ENCODE data around the gene MAN1A1.

DNA sequence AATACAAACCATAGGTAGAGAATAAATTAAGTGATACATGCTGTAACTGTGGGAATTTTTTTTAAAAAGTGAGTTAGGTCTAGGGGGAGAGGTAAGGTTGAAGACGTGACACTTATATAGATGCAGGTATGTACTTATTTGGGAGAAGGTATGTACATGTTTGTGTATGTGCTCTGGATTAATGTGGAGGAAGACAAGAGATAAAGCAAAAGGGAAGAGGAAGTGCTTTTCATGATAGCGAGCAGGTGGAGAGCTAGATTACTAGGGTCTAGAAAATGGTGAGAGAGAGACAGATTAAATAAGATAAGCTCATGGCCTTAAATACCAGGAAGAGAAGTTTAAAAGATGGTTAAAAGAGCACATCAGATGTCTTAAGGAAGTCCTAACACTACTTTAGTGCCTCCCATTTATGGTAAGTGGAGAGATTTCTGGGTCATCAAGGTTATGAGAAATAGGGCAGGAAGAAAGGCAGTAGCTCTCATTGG, 92.5 kb downstream of the MAN1A1 start:
- TF ChIP-seq, protein P1, sequence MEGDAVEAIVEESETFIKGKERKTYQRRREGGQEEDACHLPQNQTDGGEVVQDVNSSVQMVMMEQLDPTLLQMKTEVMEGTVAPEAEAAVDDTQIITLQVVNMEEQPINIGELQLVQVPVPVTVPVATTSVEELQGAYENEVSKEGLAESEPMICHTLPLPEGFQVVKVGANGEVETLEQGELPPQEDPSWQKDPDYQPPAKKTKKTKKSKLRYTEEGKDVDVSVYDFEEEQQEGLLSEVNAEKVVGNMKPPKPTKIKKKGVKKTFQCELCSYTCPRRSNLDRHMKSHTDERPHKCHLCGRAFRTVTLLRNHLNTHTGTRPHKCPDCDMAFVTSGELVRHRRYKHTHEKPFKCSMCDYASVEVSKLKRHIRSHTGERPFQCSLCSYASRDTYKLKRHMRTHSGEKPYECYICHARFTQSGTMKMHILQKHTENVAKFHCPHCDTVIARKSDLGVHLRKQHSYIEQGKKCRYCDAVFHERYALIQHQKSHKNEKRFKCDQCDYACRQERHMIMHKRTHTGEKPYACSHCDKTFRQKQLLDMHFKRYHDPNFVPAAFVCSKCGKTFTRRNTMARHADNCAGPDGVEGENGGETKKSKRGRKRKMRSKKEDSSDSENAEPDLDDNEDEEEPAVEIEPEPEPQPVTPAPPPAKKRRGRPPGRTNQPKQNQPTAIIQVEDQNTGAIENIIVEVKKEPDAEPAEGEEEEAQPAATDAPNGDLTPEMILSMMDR (IDR thresholded peaks at IDR 0.05; ENCODE audit: insufficient read depth, low read length, poor library complexity, severe bottlenecking): no peak
- TF ChIP-seq EZH2phosphoT487 (conservative IDR thresholded peaks at IDR 0.05; ENCODE audit: low read length): no peak

Measured in SU-DHL-6 (cell line).